ENCODE measurements around the gene POR.

The POR gene

DNA sequence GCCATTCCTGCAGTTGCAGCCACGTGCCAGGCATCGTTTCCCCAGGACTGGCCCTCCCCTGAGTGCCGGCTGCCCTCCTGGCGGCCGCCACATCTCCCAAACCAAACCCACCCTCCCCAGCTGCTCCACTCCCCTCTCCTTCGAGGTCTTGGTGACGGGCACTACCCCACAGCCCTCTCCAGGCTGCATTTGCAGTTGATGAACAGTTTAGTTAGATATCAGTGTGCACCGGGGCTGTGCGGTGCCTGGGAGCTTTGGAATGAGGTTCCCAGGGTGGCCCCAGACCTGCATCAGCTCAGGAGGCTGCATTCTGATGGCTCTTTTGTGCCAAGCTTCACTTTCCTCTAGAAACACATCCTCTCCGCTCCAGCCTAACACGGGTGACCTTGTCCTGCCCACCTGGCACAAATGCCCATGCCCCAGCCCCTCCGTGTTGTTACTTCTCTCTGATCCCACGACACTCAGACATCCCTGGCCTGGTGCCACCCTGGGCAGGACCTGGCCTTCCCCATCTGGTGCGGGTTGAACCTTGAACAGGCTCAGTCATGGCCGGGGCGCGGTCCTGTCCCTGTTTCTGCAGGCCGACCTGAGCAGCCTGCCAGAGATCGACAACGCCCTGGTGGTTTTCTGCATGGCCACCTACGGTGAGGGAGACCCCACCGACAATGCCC lies 64.9 kb downstream of the POR start:
- DNase-seq (ENCODE audit: low read depth): no peak

DNA sequence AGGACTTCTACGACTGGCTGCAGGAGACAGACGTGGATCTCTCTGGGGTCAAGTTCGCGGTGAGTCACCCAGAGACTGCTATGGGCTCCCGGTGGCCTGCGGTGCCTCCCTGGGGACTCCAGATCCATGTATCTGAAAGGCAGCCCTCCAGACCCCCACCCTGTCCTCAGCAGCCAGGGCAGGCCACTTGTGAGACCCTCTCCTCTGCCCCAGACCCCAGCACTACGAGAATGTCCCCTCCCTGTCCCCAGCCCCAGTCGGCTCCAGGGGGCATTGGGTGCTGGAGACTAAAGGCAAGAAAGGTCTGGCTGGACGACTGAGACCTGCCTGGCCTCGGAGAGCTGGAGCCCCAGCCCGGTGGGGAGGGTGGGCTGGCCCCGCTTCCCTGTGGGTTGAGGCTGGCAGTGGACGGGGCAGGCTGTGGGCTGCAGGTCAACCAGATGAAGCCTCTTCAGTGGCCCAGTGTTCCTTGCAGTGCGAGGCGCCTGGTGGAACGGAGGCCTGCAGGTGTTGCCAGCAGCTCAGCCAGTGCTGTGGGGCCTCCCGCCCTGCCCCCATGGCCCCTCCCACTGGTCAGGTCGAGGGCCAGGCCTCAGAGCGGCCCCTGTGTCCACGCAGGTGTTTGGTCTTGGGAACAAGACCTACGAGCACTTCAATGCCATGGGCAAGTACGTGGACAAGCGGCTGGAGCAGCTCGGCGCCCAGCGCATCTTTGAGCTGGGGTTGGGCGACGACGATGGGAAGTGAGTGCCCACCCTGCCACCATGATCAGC lies 65.7 kb downstream of the POR start:
- DNase-seq (ENCODE audit: low read depth): no peak

DNA sequence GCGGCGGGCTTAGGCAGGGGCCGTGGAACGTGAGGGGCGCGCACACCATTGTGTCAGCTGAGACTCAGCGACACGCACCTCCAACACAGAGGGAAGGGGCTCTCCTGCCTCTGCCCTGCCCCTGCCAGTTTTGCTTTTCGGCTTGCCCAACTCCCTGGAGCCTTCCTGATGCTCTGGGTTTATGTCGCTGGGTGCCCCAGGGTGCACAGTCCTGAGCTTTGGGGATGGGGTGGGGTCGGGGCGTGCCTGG lies 66.2 kb downstream of the POR start:
- no peak for DNase-seq (ENCODE audit: low read depth)

DNA sequence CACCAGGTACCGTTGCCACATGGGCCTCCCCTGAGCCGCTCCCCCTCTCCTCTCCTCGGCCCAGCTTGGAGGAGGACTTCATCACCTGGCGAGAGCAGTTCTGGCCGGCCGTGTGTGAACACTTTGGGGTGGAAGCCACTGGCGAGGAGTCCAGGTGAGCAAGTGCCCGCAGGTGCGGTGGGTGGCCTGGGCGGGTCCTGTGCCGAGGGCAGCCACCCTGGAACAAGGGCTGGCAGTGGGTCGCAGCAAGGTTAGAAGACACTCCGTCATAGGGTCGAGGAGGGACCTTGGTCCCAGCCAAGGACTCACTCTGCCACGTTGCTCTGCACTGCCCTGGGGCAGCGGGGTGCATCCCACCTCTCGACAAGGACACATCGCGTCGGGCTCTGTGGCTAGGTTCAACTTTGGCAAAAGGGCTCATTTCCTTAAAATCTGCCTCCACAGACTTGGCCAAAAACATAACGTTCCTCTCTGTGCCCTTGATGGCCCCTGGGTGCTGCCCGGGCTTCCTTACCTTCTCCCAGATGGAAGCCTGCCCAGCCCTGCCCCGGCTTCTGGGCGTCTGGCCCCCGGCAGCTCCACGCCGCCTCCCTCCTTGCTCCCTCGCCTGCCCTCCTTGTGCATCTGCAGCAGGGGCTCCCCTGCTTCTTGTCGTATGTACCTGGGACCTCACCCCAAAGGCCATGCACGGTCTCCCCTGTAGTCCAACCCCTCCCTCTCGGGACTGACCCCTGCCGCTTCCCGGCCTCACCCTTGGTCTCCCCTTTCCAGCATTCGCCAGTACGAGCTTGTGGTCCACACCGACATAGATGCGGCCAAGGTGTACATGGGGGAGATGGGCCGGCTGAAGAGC lies 66.7 kb downstream of the POR start:
- DNase-seq (ENCODE audit: low read depth): no peak

DNA sequence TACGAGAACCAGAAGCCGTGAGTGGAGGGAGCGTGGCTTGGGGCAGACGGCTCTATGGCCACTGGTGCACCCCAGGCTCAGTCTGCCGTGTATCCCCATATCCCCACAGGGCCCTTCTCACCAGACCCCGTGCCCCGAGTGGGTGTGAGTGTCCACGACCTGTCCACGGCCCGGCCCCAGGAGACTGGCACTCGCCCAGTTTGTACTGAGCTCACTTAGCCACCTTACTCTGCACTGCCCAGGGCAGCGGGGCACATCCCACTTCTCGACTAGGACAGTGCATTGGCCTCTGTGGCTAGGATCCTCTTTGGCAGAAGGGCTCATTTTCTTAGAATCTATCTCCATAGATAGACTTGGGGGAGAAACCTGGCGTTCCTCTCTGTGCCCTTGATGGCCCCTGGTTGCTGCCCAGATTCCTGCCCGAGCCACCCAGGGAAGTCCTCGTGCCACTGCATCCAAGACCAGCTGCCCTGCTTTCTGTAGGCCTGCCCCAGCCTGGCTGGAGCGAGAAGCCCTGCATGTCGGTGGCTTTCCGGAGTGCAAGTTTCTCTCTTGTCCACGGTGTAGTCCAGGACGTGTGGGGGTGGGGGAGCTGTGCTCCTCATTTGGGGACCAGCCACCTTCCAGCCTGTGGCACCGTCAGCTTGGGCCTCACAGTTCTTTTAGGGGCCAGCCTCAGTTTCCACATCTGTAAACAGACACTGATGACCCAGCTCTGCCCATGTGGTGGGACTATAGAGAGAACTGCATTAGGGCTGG lies 67.5 kb downstream of the POR start:
- no peak for DNase-seq (ENCODE audit: low read depth)

DNA sequence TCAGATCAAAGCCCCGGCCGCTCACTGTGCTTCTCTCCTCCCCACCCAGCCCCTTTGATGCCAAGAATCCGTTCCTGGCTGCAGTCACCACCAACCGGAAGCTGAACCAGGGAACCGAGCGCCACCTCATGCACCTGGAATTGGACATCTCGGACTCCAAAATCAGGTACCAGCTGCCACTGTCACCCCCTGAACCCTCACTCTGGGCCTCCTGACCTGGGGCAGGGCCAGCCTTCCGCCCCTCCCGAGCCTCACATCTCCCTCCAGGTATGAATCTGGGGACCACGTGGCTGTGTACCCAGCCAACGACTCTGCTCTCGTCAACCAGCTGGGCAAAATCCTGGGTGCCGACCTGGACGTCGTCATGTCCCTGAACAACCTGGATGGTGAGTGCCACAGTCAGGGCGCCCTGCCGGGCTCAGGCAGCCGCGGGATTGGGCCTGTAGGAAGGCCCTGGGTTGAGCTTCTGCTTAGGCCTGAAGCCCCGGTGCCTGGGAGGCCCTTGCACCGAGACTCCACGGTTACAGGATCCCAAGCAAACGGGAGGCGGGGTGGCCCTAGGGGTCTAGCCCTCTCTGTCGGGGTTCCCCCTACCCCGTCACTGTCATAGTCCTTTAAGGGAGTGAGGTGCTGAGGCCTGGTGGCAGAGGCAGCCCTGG lies 68.6 kb downstream of the POR start:
- no peak for DNase-seq (ENCODE audit: low read depth)

DNA sequence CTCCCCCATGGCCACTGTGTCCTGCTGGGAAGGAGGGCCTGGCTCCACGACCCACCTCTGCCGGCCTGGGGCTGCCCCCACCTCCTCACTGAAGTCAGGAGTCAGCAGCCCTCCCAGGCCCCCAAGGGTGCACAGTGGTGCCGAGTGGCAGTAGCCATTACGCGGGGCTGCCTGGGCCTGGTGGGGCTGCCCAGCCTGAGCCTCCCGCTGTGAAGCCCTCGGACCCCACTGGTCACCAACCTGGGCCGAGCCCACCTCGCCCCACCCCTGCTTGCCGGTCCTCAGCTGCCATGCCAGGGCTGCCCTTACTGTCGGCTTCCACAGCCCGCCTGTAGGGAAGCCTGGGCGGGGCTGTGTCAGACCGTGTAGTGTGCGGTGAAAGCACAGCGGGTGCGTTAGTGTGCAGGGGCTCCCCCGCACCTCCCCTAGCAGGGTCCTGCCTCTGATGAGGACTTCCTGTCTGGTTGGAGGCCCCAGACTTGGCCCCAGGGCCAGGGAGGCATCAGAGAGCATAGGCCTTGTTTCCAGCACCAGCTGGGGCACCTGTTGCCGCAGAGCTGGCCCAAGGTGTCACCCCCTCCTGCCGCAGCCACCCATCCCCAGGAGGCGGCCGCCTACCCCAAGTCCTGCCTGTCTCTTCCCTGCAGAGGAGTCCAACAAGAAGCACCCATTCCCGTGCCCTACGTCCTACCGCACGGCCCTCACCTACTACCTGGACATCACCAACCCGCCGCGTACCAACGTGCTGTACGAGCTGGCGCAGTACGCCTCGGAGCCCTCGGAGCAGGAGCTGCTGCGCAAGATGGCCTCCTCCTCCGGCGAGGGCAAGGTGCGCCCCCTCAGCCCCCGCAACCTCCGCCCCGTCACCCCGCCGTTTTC lies 69.4 kb downstream of the POR start:
- no peak for DNase-seq (ENCODE audit: low read depth)

DNA sequence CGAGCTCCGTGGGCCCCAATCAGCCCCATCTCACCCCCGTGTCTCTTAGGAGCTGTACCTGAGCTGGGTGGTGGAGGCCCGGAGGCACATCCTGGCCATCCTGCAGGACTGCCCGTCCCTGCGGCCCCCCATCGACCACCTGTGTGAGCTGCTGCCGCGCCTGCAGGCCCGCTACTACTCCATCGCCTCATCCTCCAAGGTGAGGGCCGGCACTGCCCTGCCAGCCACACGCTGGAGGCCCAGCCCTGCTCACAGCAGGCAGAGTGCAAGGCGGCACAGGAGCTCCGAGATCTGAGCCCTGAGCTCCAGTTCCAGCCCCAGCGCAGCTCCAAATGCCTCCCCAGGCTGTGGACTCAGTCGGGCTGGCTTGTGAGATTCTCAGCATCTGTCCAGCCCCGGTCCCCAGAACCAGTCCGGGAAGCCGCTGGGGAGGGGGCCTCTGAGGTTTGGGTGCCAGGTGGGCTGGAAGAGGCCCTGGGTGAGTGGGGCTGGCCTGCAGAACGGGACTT lies 70.1 kb downstream of the POR start:
- DNase-seq (ENCODE audit: low read depth): no peak

DNA sequence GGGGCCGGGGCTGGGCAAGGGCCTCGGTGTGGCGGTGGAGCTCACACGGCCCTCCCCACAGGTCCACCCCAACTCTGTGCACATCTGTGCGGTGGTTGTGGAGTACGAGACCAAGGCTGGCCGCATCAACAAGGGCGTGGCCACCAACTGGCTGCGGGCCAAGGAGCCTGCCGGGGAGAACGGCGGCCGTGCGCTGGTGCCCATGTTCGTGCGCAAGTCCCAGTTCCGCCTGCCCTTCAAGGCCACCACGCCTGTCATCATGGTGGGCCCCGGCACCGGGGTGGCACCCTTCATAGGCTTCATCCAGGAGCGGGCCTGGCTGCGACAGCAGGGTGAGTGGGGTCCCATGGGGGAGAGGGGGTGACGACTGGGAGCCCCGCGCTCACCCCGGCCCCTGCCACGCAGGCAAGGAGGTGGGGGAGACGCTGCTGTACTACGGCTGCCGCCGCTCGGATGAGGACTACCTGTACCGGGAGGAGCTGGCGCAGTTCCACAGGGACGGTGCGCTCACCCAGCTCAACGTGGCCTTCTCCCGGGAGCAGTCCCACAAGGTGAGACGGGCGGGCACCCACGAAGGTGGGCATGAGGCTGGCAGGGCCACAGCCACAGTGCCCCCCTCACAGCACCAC lies 70.7 kb downstream of the POR start:
- DNase-seq (ENCODE audit: low read depth): no peak

DNA sequence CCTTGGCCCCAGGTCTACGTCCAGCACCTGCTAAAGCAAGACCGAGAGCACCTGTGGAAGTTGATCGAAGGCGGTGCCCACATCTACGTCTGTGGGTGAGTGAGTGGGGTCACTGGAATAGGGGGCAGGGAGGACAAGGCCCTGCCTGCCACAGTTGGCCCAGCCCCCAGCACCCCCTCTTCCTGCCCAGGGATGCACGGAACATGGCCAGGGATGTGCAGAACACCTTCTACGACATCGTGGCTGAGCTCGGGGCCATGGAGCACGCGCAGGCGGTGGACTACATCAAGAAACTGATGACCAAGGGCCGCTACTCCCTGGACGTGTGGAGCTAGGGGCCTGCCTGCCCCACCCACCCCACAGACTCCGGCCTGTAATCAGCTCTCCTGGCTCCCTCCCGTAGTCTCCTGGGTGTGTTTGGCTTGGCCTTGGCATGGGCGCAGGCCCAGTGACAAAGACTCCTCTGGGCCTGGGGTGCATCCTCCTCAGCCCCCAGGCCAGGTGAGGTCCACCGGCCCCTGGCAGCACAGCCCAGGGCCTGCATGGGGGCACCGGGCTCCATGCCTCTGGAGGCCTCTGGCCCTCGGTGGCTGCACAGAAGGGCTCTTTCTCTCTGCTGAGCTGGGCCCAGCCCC lies 71.3 kb downstream of the POR start:
- DNase-seq (ENCODE audit: low read depth): no peak

DNA sequence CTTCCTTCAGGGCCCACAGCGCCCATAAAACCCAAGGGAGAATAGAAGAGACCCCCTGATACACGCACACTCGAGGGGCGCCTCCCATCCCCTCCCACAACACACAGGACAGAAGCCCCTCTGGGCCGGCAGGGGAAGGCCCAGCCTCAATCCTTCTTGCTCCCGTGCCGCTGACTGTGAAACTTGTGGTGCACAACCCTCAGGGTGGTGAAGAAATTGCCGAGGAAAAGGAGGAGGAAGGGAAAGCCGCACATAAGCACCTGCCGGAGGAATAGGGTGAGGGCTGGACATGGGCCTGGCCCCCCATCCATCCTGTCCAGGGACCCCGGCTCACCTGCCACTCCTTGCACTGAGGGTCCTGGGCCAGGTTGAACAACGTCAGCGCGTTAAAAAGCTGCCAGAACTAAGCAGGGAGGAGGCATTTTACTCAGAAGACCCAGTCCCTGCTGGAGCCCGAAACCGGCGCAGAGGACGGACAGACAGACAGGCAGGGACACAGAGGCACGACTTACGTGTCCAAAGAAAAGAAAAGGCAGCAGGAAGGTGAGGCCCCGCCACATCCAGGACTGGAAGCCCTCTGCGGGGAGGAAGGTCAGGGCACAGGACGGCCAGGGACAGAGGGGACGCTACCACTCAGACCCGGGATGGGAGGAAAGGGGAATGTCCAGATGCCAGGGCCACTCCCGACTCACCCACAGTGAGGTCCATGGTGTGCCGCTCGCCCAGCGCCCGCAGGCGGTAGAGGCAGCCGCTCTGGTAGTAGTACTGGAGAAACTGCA lies 72.3 kb downstream of the POR start:
- DNase-seq (ENCODE audit: low read depth): no peak

DNA sequence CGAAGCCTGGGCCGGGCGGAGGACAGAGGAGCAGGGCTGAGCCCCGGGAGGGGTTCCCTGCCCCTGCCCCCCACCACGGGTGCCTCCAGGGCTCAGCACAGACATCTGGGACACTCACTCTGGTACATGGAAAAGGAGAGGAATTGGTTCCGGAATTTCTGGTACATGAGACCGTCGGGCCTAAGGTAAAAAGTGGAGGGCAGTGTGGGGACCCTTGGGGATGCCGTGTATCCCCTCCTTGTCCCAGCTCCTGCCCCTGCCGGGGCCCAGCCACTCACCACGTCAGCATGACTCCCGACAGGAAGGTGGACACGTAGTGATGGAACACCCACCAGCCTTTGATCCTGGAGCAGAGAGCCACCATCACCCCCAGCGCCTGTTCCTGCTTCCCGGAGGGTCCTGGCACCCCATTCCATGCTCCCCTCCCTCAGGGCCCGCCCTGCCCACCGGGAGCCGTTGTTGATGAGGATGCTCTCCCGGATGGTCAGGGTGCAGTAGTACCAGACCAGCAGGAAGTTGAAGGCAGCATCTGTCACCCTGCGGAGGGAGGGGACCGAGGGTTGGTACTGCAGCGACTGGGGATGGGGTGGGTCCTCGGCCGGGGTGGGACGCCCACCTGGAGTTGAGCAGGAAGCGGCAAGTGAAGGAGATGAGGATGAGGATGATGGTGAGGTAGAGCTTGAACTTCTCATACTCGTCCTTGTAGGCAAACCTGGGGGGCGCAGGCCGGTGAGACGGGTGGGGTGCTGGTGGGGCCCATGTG lies 73.0 kb downstream of the POR start:
- no peak for DNase-seq (ENCODE audit: low read depth)

DNA sequence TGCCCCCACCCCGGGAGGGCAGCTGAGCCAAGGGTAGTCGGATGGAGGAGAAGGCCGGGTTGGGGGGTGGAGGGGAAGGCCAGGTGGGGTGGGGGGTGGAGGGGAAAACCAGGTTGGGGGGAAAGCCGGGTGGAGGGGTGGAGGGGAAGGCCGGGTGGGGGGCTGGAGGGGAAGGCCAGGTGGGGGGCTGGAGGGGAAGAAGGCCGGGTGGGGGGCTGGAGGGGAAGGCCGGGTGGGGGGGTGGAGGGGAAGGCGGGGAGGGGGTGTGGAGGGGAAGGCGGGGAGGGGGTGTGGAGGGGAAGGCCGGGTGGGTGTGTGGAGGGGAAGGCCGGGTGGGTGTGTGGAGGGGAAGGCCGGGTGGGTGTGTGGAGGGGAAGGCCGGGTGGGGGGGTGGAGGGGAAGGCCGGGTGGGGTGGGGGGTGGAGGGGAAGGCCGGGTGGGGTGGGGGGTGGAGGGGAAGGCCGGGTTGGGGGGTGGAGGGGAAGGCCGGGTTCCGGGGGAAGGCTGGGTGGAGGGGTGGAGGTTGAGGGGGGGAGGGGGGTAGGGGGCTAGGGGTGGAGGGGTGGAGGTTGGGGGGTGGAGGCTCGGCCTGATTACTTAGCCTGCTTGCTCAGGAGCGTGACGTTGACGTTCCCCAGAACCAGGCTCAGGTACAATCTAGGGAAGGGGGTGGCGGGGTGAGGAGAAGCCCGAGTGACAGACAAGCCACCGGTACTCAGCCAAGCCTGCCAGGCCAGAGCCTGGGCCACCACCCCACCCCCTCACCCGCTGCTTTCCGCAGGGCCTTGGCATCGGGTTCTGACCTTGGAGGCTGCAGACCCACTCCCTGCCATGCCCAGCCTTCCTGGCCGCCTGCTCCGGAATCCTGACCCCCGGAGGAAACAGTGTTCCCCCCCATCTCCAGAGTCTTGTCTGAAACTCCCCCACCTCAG lies 73.9 kb downstream of the POR start:
- no peak for DNase-seq (ENCODE audit: low read depth)

DNA sequence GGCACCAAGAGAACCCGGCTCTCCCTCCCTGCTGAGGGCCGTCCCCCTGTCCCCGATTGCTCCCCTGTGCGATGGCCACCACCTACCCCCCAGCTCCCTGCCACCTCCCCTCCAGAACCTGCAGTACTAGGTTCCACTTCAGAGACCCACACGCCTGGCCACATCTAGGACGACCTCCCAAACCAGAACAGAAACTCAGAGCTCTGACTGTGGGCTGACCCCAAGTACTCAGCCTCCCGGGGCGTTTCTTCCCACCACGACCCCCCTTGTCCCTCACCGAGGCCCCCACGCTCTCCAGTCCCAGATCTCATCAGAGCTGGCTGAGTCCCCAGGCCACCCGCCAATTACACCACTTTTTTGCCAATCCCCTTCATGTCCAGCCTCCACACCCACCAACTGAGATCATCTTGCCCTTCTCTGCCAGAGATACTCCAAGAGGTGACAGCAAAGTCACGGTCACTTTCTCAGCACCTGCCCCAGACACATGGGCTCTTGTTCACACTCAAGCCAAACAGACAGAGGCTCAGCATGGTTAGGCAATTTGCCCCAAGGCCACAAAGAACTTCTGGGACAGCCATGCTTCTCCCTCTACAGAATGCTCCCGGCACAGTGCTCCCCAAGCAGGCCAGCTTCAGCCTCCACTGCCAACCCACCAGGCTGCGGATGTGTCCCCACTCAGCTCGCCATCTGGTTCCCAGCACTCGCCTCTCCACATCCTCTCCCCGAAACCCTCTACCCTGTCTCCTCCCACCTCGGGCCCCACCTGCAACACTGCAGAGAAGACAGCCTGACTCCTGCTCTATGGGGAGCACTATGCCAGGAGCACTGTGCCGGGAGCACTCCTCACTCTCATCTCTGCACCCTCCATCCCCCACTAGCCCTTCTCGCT lies 74.8 kb downstream of the POR start:
- no peak for DNase-seq (ENCODE audit: low read depth)

DNA sequence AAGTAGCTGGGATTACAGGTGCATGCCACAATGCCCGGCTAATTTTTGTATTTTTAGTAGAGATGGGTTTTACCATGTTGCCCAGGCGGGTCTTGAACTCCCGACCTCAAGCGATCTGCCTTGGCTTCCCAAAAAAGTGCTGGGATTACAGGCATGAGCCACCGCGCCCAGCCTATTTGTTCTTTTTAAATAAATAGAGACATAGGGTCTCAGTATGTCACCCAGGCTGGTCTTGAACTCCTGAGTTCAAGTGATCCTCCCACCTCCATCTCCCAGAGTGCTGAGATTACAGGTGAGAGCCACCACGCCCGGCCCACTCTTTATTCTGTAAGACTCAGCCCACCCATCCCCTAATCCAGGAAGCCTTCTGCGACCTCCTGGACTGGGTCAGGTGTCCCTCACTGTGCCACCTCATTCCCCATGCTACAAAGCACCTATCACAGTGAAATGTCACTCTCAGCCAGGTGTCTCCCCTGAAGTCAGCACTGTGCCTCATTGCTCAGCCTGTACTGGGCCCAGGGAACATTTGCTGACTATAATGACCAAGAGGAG lies 76.7 kb downstream of the POR start:
- no peak for DNase-seq (ENCODE audit: low read depth)
